SU-DHL-6 (cell line): ENCODE results near the gene HOXC6.

Experiments
- H2AFZ ChIP-seq: fragments of 200-600 bp; sonication (generic); 2 replicates; pipeline ENCODE4 v1.6.1; 2014; ENCODE audit warnings: low read depth, mild to moderate bottlenecking, moderate library complexity, mixed read lengths, antibody characterized with exemption, low read length; ENCODE audit not compliant: severe bottlenecking
- H3F3A ChIP-seq: fragments of 200-600 bp; shearing (Covaris generic); 2 replicates; pipeline ENCODE4 v1.6.0; 2016; ENCODE audit warnings: antibody characterized with exemption, mild to moderate bottlenecking; ENCODE audit not compliant: insufficient read depth
- H3K27ac ChIP-seq: fragments of 200-600 bp; sonication (generic); 2 replicates; pipeline ENCODE4 v1.5.1; 2016; ENCODE audit warnings: low read depth, mild to moderate bottlenecking, low read length, moderate library complexity, mixed read lengths
- H3K27me3 ChIP-seq: fragments of 200-600 bp; sonication (generic), shearing (Covaris generic); 2 replicates; pipeline ENCODE4 v1.6.0; 2014; ENCODE audit warnings: mild to moderate bottlenecking, low read length
- H3K36me3 ChIP-seq: fragments of 200-600 bp; sonication (generic); 2 replicates; pipeline ENCODE4 v1.6.1; 2014; ENCODE audit warnings: mild to moderate bottlenecking, low read length, mixed read lengths
- H3K4me2 ChIP-seq: fragments of 300-600, 200-600 bp; shearing (Covaris generic), sonication (generic); 2 replicates; pipeline ENCODE4 v1.6.0; 2014; ENCODE audit warnings: low read length, low read depth, mild to moderate bottlenecking; ENCODE audit not compliant: poor library complexity, severe bottlenecking
- H3K4me3 ChIP-seq: fragments of 200-600 bp; sonication (generic); 2 replicates; pipeline ENCODE4 v1.5.1; 2014; ENCODE audit warnings: antibody characterized with exemption, low read length, mild to moderate bottlenecking, mixed read lengths; ENCODE audit not compliant: insufficient read depth, poor library complexity, severe bottlenecking
- H3K79me2 ChIP-seq: fragments of 200-600 bp; sonication (generic); 2 replicates; pipeline ENCODE4 v1.6.1; 2014; ENCODE audit warnings: mild to moderate bottlenecking, low read length, moderate library complexity; ENCODE audit not compliant: insufficient read depth
- H3K9ac ChIP-seq: fragments of 200-600 bp; sonication (generic); 2 replicates; pipeline ENCODE4 v1.7.0; 2014; ENCODE audit warnings: mild to moderate bottlenecking, low read length
- H3K9me2 ChIP-seq: fragments of 200-600 bp; sonication (generic); replicated peaks from 2 replicates; pipeline ENCODE4 v1.6.1; 2014; ENCODE audit warnings: low read length; ENCODE audit not compliant: insufficient read depth
- H3K9me3 ChIP-seq: fragments of 200-600 bp; sonication (generic); 2 replicates; pipeline ENCODE4 v1.6.1; 2014; ENCODE audit warnings: low read length, mixed read lengths; ENCODE audit not compliant: insufficient read depth
- H4K20me1 ChIP-seq: fragments of 200-600 bp; sonication (generic); 2 replicates; pipeline ENCODE4 v1.6.1; 2014; ENCODE audit warnings: low read depth, mild to moderate bottlenecking, antibody characterized with exemption, low read length, moderate library complexity, mixed read lengths
- EZH2phosphoT487 ChIP-seq: fragments of 200-600 bp; sonication (generic), shearing (Covaris generic); conservative IDR thresholded peaks from 2 replicates; pipeline ENCODE4 v1.6.1; 2018; ENCODE audit warnings: mild to moderate bottlenecking, antibody characterized with exemption, low read length, moderate library complexity, mixed read lengths
- TF ChIP-seq, protein P1 (sequence below): fragments of 200-600 bp; sonication (generic); IDR thresholded peaks from one replicate; pipeline ENCODE4 v1.5.1; 2017; ENCODE audit warnings: antibody characterized with exemption, mild to moderate bottlenecking, low read length, moderate library complexity; ENCODE audit not compliant: insufficient read depth, poor library complexity, severe bottlenecking

The HOXC6 gene

DNA sequence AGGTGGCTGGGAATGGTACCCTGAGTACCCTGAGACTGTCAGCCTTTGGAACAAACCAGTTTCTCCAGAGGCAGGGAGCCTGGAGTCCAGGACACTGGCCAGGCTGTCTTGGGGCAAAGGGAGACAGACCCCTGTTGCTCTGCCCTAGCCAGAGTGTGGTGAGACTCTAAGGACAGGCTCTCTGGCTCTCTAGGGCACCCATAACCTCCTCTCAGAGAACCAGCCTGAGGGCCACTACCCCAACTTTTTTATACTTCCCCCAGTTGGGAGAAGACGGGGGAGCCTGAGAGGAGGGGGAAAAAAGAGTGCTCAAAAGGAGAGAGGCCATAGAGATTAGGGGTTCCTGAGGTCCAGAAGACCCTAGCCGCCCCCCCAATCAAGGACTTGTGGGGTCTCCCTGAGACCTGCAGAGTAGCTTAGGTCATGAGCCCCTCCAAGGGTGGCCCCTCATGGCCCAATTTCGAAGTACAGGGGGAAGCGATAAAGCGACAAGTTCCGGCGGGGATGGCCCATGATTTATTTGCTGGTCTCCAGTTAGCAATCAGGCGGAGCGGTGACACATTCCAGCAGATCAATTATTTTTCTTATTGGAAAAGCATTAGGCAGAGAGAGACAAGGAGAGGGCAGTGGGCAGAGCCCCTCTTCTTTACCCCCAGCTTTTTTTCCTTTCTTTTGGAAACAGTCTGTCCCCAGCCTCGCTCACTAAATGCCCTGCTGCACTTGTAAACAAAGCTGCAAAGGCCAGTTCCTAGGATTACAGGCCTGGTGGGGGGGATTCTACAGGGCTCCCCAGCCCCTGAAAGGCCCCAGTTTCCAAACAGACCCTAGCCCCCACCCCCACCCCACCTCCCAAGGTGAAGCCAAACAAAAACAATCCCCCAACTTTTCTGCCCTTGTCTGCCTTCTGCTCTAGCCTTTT lies 17.9 kb upstream of the HOXC6 start:
- Histone ChIP-seq H3K79me2 (no peaks in the 10 kb centered on the region), H4K20me1 (no peaks in the 10 kb centered on the region), H3K36me3 (no peaks in the 10 kb centered on the region), H3K4me3 (no peak overlapping the region), H3K9me2 (no peaks in the 10 kb centered on the region), H3F3A (peaks cover 4% of the 10 kb centered on the region; the same call in 1 of the 2 replicates), H3K27me3 (0 out of 2 replicates have a peak, but pooled peaks cover 6% of the 10 kb centered on the region), H3K9ac (no peak overlapping the region), H3K4me2 (no peak overlapping the region), H3K9me3 (no peaks in the 10 kb centered on the region), H2AFZ (no peak overlapping the region), H3K27ac (no peak overlapping the region)
- TF ChIP-seq EZH2phosphoT487: no peak
- TF ChIP-seq, protein P1, sequence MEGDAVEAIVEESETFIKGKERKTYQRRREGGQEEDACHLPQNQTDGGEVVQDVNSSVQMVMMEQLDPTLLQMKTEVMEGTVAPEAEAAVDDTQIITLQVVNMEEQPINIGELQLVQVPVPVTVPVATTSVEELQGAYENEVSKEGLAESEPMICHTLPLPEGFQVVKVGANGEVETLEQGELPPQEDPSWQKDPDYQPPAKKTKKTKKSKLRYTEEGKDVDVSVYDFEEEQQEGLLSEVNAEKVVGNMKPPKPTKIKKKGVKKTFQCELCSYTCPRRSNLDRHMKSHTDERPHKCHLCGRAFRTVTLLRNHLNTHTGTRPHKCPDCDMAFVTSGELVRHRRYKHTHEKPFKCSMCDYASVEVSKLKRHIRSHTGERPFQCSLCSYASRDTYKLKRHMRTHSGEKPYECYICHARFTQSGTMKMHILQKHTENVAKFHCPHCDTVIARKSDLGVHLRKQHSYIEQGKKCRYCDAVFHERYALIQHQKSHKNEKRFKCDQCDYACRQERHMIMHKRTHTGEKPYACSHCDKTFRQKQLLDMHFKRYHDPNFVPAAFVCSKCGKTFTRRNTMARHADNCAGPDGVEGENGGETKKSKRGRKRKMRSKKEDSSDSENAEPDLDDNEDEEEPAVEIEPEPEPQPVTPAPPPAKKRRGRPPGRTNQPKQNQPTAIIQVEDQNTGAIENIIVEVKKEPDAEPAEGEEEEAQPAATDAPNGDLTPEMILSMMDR: no peak

DNA sequence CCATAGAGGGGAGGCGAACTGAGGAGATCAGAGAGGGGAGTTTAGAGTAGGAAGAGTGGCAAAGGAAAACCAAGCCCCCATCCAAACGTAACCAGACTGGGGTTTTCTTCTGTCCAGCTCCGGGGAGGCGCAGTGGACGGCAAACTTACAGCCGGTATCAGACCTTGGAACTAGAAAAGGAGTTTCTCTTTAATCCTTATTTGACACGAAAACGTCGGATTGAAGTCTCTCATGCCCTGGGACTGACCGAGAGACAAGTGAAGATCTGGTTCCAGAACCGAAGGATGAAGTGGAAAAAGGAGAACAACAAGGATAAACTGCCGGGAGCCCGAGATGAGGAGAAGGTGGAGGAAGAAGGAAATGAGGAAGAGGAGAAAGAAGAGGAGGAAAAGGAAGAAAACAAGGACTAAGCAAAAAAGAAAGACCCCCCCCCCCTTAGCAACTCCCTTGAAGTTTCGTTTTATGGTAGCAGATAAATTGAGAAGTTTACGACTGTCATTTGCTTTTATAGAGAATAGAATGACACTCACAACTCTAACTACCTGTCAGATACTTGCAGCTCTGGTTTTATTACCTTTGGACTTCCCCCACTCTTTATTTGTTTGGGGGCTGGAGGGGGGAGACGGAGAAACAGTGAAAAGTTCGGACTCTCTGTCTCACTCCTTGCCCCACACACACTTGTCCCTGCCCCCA lies 17.1 kb upstream of the HOXC6 start:
- Histone ChIP-seq H4K20me1 (no peaks in the 10 kb centered on the region), H3K9ac (no peak overlapping the region), H2AFZ (no peak overlapping the region), H3K9me3 (no peaks in the 10 kb centered on the region), H3K27ac (no peak overlapping the region), H3F3A (peaks cover 4% of the 10 kb centered on the region; the same call in 1 of the 2 replicates), H3K36me3 (no peaks in the 10 kb centered on the region), H3K9me2 (no peaks in the 10 kb centered on the region), H3K27me3 (0 out of 2 replicates have a peak, but pooled peaks cover 6% of the 10 kb centered on the region), H3K4me2 (no peak overlapping the region), H3K79me2 (no peaks in the 10 kb centered on the region), H3K4me3 (no peak overlapping the region)
- no peak for TF ChIP-seq EZH2phosphoT487
- TF ChIP-seq, protein P1: no peak

DNA sequence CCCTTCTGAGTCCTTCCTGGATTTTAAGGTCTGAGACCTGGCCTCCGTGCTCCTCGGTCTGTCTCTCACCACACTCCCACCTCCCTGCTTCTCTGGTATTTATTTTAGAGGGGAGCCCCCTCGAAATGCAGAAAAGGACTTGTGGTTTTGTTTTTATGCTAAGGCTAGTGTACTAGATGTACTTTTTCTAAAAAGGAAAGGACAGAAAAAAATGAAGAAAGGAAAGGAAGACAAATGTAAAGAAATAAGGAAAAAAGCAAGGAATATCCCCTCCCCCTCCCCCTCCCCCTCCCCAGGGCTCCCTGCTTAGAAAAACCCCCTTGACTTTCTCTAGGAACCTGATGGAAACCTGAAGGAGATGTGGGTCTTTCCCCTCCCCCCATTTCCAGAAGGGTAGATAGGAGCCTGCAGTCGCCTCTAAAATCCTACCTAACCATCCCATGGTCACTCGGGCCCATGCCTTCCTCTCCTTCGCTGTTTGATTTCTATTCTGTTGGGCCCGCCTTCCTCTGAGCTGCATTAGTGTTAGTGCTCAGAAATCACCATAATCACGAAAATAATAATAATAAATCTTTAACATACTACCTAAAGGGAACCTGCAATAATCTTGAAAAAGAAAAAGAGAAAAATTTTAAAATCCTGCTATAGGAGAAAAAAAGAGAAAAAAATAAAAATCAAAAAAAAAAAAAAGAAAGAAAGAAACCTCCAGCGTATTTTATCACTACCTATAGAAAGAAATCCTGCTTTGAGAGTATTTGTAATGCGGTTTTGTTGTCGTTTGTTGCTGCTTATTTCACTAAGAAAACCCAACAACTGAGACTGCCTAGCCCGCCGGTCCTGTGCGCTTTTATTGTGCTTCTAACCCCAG lies 16.3 kb upstream of the HOXC6 start:
- no peaks in the 10 kb centered on the region for H3K36me3 ChIP-seq
- TF ChIP-seq, protein P1: no peak
- TF ChIP-seq EZH2phosphoT487: no peak
- no peaks in the 10 kb centered on the region for H4K20me1 ChIP-seq
- H3K27me3 ChIP-seq: 0 out of 2 replicates have a peak, but pooled peaks cover 6% of the 10 kb centered on the region
- no peak overlapping the region for H3K4me3 ChIP-seq
- H3K9me2 ChIP-seq: no peaks in the 10 kb centered on the region
- no peak overlapping the region for H3K4me2 ChIP-seq
- H2AFZ ChIP-seq: no peak overlapping the region
- H3F3A ChIP-seq: peaks cover 4% of the 10 kb centered on the region; the same call in 1 of the 2 replicates
- H3K9ac ChIP-seq: no peak overlapping the region
- H3K27ac ChIP-seq: no peak overlapping the region
- no peaks in the 10 kb centered on the region for H3K9me3 ChIP-seq
- no peaks in the 10 kb centered on the region for H3K79me2 ChIP-seq
